ENCODE measurements around the gene PKNOX1.
"Not testable (repeated sequence)": the region's sequence is repeated elsewhere in the genome, so short reads cannot be mapped to it uniquely, and the experiment has no call there.

The PKNOX1 gene

DNA sequence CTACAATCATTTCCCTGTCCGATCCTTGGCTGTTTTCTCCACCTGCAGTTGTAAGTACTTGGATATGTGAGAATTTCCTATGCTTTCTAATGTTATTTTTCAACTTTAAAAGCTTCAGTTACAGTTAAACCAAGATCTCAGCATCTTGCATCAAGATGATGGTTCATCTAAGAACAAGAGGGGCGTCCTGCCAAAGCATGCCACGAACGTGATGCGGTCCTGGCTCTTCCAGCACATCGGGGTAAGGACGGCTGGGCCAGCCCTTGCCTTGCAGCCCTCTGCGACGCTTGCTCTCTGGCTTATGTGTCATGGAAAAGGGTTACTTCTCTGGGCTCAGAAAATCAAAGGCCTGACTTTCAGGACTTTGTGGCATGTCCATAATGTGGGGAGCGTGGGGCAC lies 46.8 kb downstream of the PKNOX1 start:
- no peak for DNase-seq

DNA sequence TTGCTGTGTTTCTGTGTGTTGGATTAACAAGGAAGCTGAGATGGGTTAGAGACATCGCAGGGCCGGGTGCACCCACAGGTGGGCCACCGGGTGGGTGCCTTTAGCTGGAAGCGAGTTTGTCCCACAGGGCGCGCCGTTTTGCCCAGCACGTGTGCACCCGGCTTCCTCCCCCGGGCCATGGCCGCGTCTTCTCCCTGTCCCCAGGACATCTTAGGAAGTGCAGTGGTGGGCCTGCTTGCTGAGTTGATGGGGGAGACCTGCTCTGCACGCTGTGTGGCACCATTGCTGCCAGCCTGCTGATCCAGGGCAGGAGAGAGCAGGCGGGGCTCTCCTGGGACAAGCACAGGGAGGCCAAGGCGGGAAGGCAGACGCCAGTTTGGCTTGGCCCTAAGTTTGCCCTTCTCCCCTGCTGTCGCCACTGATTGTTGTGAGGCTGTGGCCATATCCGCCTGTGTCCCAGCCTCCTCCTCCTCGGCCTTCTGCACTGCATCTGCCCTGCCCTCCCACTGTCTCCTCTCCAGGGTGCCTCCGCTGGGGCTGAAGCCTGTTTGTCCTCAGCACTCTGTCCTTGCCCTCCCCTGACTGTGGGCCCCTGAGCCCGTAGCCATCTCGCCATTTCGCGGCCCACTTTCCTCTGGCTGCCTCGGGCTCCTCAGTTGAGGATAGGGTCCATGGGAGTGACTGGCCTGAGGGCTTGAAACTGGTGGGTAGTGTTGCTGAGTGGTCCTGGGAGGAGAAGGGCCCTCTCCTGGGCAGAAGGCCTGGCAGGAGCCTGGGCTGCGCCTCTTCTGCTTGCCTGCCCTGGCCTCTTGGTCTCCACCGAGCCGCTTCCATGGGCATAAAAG lies 47.6 kb downstream of the PKNOX1 start:
- no peak for DNase-seq

DNA sequence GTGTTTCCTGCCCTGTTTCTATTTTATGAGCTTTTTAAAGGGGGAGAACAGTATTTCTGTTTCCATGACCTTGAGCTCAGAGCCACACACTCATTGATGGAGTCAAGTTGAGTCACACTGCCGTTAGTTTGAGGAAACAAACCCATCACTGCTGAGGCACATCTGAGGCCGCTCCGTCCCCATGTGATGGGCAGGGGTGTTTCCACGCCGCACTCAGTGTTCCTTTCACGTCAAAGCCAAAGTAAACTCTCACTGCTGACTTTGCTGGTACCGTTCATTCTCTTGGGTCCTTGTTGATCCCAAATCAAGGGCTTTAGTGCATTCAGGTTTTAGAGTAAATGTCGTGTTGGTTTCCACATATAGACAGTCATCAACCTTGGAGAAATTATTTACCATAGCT lies 48.8 kb downstream of the PKNOX1 start:
- DNase-seq = no peak

DNA sequence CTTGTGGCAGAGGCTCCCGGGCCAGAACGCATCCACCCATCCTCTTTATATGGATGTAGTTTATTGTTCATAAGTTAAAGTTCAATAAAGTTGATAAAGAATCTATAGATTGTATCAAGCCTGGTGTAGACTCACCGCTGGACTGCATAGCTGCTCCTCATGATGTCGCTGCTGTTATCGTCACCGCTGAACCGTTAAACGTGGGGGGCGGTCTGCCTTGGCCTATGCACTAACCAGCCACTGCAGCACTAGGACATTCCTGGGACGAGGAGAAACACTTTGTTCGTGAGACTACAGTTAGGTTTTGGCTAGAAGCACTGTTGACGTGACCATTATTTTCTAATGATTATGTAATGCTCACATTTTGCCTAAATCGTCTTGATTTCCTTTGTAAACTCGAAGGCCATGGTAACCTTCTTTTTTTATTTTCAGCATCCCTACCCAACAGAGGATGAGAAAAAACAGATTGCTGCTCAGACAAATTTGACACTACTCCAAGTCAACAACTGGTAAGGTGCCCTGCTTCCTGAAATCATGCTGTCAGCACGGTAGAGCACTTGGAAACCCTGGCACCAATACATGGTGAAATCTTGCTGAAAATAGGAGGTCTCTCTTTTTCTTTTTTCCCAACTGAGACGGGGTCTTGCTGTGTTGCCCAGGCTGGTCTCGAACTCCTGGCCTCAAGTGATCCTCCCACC lies 50.2 kb downstream of the PKNOX1 start:
- DNase-seq = no peak

DNA sequence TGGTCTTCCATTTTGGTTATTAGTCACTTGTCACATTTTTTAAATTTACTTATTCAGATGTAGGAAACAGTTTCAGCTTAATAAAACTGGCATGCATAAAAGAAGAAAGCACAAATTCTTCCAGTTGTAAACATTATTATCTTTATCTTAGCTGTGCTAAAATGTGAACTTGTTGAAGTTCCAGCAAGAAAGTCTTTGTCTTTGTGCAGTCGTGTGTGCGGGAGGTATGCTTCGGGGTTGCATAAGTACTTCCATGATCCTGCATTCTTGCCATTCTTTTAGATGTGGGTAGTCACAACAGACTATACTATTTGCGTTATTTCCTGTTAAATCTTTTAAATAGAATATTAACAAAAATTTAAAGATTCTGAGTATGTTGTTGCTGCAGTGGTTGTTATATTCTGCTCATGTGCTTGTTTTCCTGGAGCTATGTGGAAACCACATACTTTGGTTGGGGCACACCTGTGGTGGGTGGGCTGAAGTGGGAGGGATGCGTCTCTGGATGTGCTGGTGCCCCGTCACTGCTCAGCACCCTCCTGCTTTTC lies 51.3 kb downstream of the PKNOX1 start:
- no peak for DNase-seq

DNA sequence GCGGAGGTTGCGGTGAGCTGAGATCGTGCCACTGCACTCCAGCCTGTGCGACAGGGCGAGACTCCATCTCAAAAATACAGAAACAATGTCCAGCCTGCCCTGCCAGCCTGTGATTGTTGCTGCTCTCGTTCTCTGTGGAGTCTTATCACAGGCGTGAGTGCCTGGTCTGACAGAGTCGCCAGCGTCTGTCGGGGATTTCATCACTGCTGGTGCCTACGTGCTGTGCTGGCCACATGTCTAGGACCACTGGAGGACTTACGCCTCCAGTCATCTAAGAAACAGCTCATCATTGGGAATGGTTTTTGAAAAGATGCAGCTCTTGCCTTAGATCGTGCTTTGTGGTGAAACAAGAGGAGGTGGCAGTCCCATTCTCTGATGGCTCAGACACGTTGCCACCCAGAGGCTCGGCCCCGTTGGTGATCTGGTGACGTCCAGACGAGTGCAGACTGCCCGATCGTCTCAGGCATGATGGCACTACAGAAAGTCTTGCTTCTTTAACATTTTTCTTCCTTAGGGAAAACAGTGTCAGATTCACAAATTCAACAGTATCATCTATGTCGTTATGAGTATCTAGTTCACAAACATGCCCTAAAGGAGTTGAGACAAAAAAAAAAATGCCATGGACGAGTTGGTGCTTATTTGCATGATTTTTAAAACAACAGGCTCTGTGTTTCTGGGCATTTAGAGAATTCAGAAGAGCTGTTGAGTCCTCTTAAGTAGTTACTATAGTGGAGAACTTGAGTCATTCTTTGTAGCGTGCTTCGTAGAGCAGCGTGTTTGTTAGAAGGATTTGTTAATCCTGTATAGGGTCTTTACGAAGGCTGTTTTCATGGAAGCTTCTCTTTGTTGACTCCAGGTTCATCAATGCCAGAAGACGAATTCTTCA lies 53.7 kb downstream of the PKNOX1 start:
- DNase-seq = no peak

DNA sequence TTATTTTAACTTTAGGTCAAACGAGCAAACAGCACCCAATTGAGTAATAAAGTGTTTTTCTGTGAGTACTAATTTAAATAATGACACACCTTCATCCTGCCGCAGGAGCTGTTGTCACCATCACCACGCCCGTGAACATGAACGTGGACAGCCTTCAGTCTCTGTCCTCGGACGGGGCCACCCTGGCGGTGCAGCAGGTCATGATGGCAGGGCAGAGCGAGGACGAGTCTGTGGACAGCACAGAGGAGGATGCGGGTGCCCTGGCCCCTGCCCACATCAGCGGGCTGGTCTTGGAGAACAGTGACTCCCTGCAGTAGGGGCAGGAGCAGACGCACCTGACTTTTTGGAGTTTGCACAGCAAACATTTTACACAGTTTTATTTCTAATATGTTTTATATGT lies 55.4 kb downstream of the PKNOX1 start:
- DNase-seq = no peak

DNA sequence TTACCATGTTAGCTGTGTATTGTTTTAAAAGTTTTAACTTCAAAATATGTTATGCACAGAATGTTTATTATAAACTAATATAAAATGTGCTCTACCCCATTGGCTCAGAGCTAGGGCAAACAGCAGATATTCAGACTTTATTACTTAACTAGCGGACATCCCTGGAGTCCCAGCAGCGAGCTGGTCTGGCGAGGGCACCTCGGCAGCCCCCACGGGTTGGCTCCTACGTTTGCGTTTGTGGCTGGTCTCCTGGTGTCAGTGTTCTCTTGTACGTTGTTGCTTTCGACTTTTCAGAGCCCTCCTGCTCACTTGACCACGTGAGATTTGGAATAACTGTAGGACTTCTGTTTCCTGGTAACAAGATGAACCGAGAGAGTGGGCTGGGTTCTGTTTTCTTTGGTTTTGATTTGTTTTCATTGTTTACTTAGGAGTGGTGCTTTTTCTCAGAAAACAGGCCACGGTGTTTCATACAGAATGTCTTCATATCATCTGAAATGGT lies 56.8 kb downstream of the PKNOX1 start:
- DNase-seq = no peak

DNA sequence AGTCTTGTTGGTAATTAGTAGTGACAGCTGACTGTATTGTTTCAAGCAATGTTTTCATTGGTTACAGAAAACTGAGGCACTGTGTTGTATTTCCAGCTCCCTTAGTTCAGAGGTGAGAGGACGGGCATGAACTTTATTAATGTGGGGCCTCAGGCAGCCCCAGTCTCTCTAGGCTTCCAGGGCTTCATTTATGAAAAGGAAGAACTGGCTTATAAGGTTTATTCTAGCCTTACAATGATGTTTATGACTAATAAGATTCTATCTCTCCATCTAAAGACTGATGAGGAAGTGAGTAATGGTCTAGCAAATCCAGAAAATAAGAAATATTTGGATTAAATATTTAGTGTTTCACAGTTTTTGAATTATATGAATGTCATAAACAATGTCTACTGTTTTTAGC lies 59.7 kb downstream of the PKNOX1 start:
- DNase-seq = no peak

DNA sequence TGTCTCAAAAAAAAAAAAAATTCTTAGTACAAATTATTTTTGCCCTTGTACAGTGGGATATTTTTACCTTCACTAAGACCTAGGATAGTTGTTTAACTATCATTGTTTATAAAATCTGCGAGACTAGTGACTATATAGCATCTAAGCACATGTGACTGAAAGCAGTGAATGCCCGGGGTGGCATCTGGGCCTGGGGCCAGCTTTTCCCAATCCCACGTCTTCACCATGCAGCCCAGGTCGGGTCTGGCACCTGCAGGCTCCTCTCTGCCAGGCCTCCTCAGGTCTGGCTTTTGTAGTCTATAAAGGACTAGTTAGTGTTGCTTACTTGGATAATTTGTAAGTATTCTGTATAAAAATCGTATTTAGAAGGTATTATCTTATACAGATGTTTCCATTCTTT lies 60.5 kb downstream of the PKNOX1 start:
- DNase-seq = no peak

DNA sequence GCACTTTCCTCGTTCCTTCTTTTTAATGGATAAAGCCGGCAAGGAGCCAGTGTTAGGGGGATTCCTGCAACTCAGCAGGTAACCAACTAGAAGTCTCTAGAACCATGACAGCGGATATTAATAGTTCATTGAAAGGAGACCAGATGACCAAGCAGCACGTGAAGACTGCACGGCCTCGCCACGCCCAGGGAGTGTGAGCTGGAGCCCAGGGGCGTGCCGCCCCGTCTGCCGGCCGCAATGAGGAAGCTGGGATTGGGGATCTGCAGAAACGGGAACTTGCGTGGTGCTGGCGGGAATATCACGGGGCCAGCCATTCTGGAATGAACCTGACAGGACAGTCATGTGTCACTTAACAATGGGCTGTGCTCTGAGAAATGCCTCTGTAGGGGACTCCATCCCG lies 62.5 kb downstream of the PKNOX1 start:
- not testable (repeated sequence) for DNase-seq

DNA sequence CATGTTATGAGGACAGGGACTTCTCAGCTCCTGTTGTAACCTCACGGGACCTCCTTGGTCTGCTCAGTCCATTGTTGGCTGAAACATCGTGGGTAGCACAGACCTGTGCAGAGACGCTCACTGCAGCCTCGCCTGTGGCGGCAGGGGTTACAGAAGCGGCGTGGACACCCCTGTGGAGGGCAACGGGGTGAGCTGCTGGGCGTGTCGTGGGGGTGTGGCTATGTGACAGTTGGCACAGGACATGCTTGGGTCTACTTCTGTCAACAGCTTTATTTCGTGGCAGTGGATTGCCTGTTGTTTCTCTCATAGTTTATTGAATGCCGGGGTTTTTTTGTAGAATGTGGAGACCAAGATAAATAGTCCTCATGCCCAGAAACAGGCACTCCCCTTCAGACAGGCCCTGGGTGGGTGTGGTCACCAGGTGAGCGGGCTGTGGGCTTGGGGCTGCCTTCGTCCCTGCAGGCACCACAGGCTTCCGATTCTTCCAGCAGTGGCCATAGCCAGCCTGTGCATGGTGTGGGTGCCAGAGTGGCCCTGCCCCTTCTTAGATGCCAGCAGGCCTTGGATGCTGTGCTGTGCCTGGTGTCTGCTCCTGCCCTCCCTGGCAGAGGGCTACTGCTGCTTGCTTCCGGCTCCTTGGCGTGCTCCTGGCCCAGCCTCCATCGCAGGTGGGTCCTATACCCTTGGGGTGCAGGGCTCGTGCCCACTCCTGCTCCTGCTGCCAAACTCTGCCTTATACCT lies 63.7 kb downstream of the PKNOX1 start:
- DNase-seq = not testable (repeated sequence)

DNA sequence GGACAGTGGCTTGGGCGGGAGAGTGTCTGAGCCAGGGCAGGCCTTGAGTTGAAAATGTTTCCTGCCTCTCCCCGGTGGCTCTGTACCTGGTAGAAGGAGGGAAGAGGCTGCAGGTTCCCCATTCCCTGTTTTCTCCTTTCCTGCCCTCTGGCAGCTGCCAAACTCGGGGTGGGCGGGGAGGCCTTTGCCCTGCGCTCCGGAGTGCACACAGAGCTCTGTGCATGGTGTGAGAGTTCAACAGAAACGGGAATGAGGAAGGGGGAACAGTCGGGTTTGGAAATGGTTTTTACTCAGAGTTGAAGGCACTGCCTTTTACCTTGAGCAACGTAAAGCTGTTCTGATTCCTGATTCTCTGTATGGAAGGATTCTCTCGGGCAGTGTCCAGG lies 64.3 kb downstream of the PKNOX1 start:
- DNase-seq = not testable (repeated sequence)

DNA sequence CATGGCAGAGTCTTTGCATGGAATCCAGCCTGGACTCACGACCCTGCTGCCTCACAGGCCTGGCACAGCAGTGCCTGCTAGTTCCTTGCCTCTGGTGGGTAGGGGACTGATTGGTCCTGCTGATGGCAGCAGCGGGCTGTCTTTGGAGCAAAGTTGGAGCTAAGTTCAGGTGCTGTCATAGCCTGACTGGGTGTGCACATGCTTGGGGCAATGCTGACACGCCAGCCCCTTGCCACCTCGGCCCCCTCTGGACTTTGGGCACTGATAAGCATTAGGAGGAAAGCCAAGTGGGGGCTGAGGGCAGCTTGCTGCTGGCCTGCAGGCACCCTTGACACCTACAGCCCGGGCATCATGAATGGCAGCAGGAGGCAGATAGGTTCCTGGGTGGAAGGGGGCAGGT lies 67.8 kb downstream of the PKNOX1 start:
- not testable (repeated sequence) for DNase-seq

DNA sequence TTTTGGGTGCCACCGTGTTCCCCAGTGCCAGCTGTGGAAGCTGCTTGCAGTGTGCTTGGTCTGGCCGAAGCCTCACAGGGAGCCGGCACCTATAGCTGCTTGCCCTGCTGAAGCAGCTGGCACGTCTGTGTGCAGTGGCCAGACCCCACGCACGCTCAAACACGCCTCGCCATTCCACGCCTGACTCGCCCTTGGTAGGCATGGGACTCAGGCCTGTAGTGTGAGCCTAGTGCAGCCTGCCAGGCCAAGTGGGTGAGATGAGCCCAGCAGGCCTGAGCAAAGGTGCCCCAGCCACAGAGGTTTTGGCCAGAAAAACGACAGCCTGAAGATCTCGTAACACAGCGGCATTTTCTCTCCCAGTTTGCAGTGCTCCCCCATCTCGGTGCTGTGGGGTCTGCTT lies 68.9 kb downstream of the PKNOX1 start:
- not testable (repeated sequence) for DNase-seq

DNA sequence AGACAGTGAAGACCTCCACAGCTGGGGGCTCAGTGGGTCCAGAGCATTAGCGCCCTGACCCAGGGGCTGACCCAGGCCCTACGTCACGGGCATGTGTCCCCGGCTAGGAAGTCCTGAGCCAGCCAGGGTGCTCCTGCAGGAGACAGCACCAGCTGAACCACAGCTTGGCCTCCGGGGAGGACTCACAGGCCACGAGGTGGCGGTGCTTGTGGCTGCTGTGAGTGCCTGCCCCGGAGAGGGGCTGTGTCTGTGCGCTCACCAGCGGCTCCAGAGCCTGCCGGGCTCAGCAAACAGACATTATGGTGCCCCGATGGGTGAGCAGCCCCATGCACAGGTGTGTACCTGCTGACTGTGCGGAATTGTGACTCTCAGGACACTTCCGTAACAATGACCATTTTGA lies 70.2 kb downstream of the PKNOX1 start:
- not testable (repeated sequence) for DNase-seq

DNA sequence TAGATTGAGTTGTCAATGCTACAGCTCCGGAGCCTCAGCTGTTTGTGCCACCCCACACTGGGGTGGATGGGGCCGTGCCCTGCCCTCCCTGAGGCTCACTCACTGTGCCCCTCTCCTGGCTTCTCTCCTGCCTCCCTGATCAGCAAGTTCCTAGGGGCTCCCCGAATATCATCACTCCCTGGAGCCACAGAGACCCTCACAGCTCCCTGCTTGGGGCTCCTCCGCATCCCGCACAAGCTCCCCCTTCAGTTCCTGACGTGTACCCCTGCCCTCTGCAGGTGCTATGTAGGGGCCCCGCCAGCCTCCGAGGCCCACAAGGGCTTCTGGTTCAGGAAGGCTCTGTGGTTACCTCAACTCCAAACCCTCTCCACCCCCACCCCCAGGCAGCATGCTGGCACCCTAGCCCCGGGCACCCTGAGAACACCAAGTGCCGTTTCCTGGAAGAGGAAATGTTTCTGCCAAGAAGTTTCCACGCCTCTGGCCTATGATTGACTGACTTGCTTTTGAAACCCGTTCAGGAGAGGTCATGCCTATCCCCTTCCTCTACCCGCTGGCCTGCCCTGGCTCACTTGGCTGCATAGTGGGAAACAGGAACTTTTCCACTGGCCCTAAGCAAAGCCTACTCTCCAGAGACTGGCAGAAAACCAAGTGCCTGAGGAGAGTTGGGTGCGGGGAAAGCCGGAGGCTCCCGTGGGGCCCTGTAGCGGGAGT lies 71.0 kb downstream of the PKNOX1 start:
- DNase-seq = not testable (repeated sequence)

DNA sequence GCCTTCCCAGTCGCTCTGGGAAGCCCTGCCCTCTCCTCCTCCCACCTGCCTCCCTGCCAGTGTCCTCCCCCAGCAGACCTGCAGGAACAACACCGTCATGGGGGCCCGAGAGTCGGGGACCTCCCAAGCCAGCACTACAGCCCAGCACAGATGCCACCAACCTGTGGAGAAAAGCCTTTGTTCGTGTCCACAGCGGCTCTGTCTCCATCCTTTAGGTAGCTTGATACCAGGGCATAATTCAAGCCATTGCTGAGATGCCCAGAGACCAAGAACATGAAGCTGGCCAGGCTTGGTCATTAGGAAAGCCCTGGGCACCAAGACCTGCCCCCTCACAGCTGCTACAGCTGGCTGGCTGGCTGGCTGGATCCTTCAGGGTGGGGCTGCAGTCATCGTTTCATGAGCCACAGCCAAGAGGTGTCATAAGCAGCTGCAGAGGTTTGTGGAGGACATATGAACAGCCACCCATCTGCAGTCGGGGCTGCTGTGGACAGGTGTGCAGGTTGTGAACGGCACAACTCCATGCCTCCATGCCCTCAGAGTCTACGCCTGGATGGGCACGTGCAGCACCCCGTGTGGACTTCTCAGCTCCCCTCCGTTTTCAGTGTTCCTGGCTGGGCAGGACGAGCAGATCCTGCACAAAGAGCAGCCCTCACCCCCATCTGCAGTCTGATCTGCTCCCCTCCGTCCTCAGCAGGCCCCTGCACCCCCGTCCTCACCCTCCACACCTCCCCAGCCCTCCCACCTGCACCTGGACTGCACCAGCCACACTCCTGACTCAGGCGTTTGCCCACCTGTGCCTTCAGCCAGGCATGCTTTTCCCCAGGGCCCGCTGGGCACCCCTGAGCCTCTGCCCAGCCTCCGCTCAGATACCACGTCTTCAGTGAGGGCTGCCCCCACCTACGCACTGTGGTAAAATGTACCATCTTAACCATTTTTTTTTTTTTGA lies 71.8 kb downstream of the PKNOX1 start:
- not testable (repeated sequence) for DNase-seq

DNA sequence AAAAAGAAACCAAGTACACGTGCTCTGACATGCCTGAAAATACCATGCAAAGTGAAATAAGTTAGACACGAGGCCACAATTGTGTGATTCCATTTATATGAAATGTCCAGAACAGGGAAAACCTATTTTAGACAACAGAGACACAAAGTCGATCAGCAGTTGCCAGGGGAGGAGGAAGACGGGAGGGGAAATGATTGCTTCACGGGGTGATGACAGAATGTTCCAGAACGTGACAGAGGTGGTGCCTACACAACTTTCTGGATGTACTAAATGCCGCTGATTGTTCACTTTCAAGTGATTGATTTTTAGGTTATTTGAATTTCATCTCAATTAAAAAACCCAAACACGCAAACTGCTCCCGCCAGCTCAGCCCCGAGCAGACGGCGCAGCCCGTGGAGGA lies 78.8 kb downstream of the PKNOX1 start:
- not testable (repeated sequence) for DNase-seq

Measured in T1000 (cell line).